ENCODE data around the gene CIITA. TPM values are rescaled to one million over a fixed set of nuclear protein-coding genes. Genes with fewer than 3 reads are reported as not detected.
"Not testable (repeated sequence)": the region's sequence is repeated elsewhere in the genome, so short reads cannot be mapped to it uniquely, and the experiment has no call there.

Gene CIITA
- total RNA-seq, 1 donor from 2014 or later: 4.5 TPM

GRCh38 chr16:10921536-10922327 lies 44.7 kb downstream of the CIITA start:
- ATAC-seq: no peak

- no peak for ATAC-seq
Observed at GRCh38 chr16:10922328-10923145, 45.5 kb downstream of the CIITA start.

GRCh38 chr16:10923146-10923649 lies 46.2 kb downstream of the CIITA start:
- ATAC-seq: no peak

GRCh38 chr16:10923650-10924214 lies 46.7 kb downstream of the CIITA start:
- no peak for ATAC-seq

GRCh38 chr16:10925285-10925684 lies 48.3 kb downstream of the CIITA start:
- not testable (repeated sequence) for ATAC-seq

- ATAC-seq: no peak
Observed at GRCh38 chr16:10926094-10926493, 49.1 kb downstream of the CIITA start.

GRCh38 chr16:10926867-10927266 lies 49.9 kb downstream of the CIITA start:
- ATAC-seq: no peak

GRCh38 chr16:10927497-10928112 lies 50.6 kb downstream of the CIITA start:
- no peak for ATAC-seq

- not testable (repeated sequence) for ATAC-seq
Observed at GRCh38 chr16:10929097-10929496, 52.1 kb downstream of the CIITA start.

GRCh38 chr16:10929853-10930754 lies 53.1 kb downstream of the CIITA start:
- peak; percentile 28 for ATAC-seq

- no peak for ATAC-seq
Observed at GRCh38 chr16:10930755-10931093, 53.7 kb downstream of the CIITA start.

- no peak for ATAC-seq
Observed at GRCh38 chr16:10931134-10931533, 54.1 kb downstream of the CIITA start.

- no peak for ATAC-seq
Observed at GRCh38 chr16:10931977-10932632, 55.1 kb downstream of the CIITA start.

GRCh38 chr16:10932959-10933710 lies 56.1 kb downstream of the CIITA start:
- no peak for ATAC-seq

- no peak for ATAC-seq
Observed at GRCh38 chr16:10933865-10934264, 56.9 kb downstream of the CIITA start.

GRCh38 chr16:10934325-10935107 lies 57.5 kb downstream of the CIITA start:
- no peak for ATAC-seq

- no peak for ATAC-seq
Observed at GRCh38 chr16:10935226-10935915, 58.4 kb downstream of the CIITA start.

GRCh38 chr16:10936272-10936984 lies 59.4 kb downstream of the CIITA start:
- ATAC-seq: no peak

Measured in esophagus mucosa (tissue), 1 donor.